LHCN-M2 (cell line): ENCODE results near the gene TFCP2. TPM values are rescaled to one million over a fixed set of nuclear protein-coding genes. Genes with fewer than 3 reads are reported as not detected.

Source experiments
- DNase-seq: peaks from one replicate; pipeline ENCODE4 v3.0.0-alpha.2; 2012; ENCODE audit warnings: low read depth
- total RNA-seq: library from RNA; depleted of rRNA; stranded (reverse); fragments of >200 nt; gene quantifications from 2 replicates; pipeline ENCODE4 v1.2.3, GENCODE V29; 2014

Gene TFCP2
- total RNA-seq, 1 experiment from 2014 or later, result 9.1 TPM

DNA sequence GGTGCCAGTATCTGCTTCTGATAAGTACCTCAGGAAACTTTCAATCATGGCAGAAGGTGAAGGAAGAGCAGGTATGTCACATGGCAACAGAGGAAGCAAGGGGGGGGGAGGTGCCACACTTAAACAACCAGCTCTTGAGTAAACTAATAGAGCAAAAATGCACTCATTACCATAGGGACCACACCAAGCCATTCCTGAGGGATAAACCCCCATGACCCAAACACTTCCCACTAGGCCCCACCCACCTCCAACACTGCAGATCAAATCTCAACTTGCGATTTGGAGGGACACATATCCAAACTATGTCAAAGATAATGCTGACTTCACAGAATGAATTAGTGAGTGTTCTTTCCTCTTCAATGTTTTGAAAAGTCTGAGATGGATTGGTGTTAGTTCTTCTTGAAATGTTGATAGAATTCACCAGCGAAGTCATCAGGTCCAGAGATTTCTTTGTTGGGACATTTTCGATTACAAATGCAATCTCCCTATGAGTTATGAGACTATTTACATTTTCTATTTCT lies 16.6 kb downstream of the TFCP2 start:
- DNase-seq, result no peak

DNA sequence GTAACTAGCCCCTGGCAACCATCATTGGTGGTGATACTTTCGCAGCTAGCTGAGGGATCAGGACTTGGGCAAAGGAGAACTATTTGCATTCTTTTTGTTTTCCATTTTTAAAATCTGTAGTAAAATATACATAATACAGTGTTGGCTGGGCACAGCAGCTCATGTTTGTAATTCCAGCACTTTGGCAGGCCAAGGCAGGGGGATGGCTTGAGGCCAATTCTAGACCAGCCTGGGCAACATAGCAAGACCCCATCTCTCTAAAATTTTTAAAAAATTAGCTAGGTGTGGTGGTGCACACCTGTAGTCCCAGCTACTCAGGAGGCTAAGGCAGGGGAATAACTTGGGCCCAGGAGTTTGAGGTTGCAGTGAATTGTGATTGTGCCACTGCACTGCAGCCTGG lies 20.0 kb downstream of the TFCP2 start:
- DNase-seq, result no peak

DNA sequence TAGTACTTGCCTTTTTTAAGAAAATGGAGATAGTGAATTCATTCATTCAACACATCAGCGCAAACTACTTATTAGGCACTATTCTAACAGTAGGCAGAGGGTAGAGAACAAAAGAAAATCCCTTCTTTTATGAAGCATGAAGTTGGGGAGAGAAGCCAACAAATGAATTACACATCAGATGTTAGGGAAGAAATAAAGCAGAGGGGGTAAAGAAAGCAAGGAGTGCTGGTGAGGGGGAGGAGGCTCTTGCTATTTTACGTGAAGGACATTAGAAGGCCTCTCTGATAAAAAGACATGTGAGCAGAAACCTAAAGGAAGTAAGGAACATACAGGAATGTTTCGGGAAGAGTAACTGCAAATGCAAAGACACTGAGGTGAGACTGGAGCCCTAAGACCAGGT lies 22.2 kb downstream of the TFCP2 start:
- no peak for DNase-seq

DNA sequence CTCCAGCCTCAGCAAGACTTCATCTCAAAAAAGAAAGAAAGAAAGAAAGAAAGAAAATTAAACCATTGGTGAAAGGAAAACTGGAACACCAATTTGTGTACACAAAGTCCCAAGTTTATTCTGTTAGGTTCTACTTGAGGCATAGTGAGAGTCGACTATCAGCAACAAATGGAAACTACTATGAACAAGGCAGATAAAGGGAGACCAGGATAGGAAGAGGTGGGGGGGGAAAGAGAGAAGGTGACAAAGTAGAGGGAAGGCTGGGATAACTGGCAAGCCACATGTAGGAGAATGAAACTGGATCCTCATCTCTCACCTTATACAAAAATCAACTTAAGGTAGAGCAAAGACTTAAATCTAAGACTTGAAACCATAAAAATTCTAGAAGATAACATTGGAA lies 25.6 kb downstream of the TFCP2 start:
- no peak for DNase-seq

DNA sequence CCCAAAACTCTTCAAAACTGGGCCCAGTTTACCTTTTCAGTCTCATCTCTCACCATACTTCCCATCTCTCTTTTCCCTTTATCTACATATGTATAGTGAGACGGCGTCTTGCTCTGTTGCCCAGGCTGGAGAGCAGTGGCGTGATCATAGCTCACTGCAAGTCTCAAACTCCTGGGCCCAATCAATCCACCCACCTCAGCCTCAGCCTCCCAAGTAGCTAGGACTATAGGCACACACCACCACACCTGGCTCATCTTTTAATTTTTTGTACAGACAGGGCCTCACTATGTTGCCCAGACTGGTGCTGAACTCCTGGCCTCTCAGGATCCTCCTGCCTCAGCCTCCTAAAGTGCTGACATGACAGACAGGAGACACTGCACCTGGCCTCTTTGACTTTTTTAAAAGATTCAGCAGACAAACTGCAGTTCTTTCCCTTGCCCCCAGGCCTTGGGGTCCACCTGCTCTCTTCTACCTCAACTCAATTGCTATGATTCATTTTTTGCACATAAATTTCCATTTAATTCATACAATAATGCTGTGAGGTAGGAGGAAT lies 33.6 kb downstream of the TFCP2 start:
- no peak for DNase-seq

DNA sequence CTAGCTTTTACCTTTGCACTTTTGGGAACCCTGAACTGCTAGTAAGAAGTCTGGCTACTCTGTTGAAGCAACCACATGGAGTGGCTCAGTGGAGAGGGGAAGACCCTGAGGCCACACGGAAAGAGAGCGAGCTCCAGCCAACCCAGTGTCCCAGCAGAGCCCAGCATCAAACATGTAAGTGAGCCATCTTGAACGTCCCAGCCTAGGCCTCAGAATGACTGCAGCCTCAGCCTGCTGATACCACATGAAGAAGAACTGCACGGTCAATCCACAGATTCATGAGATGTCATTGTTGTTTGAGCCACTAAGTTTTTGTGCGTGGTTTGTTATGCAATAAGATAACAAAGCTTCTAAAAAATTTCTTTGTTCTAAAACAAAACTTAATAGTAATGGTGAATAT lies 40.2 kb downstream of the TFCP2 start:
- peak; percentile 26 for DNase-seq

DNA sequence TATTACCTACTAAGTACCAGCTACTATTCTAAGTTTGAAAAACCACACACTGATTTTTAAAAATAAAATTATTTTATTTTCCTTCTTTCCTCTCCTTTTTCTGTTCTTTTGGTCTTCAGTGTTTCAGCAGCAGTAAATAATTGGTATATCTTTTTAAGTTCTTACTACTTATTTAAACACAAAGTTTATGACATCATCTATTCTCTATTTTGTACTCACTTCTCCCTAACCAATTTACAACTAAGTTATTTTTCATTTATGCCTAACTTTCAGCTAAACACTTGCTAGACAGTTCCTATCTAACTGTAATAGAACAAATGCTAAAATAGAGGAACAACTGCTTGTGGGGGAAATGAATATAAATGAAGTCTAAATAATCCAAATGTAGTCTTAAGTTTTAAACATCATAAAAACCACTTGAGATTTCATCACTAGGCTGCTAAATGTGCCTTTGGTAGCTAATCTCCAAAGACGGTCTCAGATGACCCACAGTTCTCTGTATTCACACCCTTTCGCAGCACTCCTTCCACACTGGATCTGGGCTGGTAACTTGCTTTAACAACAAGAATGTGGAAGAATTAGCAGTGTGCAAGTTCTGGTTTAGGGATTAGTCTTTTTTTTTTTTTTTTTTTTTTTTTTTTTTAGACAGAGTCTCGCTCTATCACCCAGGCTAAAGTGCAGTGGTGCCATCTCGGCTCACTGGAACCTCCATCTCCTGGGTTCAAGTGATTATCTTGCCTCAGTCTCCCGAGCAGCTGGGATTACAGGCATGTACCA lies 41.0 kb downstream of the TFCP2 start:
- no peak for DNase-seq

DNA sequence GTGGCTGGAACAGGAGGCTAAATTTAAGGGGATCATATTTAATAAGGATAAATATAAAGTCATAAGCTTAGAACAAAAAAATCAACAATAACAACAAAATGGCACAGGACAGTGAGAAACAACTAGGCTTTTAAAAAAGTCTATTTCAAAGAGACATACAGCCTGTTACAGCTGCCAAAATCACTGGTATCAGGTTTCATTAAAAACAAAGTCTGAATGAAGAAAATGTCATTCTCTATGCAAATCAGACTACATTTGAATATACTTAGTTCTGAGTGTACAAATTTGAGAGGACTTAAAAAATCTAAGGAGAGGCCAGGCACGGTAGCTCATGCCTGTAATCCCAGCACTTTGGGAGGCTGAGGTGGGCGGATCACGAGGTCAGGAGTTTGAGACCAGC lies 44.0 kb downstream of the TFCP2 start:
- DNase-seq, result peak; percentile 50

DNA sequence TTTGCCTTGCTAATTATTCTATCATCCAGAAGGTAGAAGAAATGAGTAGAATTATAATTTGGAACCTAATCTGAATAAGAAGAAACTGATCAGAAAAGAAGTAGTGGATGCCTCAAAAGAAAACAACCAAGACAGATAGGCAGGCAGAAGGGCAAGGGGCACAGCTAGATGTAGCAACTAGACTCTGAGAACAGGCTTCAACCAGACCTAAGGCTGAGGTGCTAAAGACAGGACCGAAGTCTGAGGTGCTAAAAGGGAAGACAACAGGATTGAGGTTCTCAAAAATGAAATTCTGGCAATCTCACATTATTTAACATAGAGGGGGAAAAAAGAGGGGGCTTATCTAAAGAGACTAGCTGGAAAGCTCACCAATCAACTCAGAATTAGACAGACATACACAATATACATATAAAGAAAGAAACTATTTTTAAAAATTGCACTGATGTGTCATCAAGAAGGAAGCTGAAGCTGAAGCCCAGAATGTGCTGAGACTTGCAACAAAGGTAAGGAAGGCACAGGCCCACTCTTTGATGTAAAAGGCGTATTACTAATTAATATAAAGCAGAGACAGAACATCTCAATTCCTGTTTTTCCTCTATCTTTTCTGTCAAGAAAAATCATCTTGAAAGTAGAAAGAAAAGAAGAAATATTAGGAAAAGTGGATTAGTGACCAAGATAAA lies 45.7 kb downstream of the TFCP2 start:
- no peak for DNase-seq

DNA sequence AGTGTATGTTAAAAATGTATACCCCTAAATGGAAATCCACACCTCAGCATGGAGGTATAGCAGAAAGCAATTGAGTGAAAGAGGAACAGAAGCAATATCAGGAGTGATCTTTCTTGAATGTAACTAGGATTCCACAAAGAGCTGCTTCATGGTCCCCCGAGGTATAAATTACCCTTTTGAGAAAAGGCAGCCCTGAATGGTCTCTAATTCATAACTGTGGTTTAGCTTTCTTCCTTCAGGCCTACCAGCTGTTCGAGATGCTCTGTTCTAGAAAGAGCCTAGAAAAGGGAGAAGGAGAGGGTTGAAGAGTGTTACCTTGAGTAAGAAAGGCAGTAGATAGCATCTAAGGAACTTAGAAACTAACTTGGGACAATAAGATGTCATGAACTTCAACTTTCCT lies 46.6 kb downstream of the TFCP2 start:
- peak; percentile 57 for DNase-seq

DNA sequence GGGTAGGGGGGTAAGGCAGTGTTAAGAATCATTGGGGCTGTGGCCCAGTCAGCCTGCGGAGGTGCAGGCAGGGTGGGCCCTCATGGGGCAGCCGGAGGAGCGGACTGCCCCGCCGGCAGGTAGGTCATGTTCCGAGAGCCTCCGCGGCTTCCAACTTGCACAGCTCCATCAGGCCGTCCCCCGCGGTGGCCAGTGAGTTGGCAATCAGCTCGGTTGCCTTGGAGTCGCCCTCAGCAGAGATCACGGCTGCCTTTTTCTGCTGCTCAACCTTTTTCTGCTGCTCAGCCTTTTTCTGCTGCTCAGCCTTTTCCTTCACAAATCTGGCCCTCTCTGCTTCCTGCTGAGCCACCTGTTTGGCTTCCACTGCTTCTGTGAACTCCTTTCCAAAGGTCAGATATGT lies 48.4 kb downstream of the TFCP2 start:
- DNase-seq, result no peak

DNA sequence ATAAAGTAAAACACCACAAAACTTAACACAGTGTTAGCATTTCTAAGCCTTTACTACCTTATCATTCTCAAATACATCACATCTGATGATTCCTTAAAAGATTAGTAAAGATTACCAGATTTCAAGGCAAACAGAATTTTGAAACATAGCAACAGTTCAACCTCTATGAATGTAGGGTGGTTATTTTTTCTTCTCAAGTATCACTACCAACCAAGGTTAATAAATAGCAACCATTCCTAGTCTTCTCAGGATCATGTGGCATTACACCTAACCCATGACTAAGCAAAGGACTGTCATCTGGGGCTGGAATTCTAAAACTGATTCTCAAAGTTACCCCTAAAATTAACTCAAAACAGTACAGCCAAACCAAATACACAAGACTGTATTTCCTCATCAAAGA lies 50.1 kb downstream of the TFCP2 start:
- DNase-seq, result no peak

DNA sequence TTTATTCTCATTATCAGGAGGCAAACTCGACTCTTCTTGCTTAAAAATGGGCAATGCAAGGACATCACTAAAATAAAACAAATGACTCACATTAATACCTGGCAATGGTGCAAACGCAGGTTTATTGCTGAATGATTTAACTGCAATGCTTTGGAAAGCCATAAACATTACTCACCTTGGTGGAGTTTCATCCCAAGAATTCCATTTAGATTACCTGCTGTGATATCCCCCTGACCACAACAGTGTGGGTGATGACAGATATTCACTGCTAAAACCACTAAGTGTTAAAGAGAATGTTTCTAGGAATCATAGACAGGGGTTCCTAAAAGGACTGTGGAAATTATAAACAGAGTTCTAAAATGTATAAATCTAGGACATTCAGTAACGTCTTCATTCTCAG lies 54.2 kb downstream of the TFCP2 start:
- peak; percentile 54 for DNase-seq

DNA sequence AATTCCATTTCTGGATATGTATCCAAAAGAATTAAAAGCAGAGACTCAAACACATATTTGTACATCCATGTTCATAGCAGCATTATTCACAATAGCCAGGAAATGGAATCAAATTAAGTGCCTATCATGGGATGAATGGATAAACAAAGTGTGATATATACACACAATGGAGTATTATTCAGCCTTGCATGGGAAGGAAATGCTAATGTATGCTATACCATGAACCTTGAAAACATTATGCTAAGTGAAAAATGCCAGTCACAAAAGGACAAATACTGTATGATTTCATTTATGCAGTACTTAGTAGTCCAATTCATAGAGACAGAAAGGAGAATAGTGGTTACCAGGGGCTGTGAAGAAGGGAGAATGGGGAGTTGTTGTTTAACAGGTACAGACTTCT lies 57.4 kb downstream of the TFCP2 start:
- DNase-seq, result no peak

DNA sequence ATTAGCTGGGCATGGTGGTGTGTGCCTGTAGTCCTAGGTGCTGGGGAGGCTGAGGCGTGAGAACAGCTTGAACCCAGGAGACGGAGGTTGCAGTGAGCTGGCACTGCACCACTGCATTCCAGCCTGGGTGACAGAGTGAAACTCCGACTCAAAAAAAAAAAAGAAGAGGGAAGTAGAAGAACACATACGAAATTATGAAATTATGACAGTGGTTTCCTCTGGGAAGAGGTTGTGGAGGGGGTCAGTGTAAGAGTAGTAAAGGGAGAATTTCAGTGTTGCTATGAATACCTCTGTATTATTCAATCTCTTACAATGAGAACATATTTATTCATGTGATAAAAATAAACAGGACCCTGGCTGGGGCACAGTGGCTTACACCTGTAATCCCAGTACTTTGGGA lies 64.8 kb downstream of the TFCP2 start:
- no peak for DNase-seq

DNA sequence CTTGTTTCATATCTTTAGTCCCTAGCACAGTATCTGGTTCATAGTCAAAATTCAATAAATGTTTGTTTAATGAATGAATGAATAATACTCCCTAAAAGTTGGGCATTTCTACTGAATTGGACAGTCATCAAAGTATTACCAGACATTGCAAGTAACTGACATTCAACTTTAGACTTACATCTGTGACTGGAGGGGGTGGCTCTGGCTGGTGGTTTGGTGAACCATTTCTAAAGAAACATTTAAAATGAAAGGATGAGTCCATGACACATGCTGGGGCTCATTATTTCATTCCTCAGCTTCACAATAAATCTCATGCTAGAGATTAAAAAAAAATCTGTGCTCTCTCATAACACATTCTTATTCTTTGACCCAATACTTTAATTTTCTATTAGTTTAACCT lies 69.0 kb downstream of the TFCP2 start:
- no peak for DNase-seq

DNA sequence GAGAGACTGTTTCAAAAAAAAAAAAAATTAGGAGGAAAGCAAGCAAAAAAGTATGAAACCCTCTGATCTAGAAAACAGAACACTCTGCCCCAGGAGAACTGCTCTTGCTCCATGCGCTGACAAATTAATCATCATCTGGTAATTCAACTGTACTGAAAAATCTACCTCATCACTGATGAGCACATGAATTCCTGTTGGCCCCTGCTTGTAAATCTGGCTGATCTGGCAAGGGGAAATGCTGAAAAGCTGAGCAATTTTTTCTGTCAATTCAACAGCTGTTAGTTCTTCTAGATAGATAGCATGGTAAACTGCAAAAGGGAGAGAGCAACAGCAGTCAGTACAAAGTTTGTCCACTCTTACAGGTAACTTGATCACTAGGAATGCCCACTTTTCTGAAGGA lies 74.3 kb downstream of the TFCP2 start:
- peak; percentile 79 for DNase-seq

DNA sequence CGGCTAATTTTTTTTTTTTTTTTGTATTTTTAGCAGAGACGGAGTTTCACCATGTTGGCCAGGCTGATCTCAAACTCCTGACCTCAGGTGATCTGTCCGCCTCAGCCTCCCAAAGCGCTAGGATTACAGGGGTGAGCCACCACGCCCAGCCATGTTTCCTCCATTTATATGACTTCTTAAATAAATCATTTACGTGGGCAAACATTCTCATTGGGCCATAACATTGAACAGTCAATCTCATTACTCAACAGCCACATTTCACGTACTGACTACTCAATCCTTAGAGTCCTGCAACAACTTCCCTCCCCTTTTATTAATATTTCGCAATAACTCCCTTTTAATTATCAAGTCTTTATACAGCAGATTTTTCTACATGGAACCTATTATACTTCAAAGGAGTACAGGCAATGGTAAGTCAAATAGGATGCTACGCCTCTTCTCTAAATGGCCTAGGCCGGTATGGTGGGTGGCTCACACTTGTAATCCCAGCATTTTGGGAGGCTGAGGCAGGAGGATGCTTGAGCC lies 82.2 kb downstream of the TFCP2 start:
- DNase-seq, result no peak

DNA sequence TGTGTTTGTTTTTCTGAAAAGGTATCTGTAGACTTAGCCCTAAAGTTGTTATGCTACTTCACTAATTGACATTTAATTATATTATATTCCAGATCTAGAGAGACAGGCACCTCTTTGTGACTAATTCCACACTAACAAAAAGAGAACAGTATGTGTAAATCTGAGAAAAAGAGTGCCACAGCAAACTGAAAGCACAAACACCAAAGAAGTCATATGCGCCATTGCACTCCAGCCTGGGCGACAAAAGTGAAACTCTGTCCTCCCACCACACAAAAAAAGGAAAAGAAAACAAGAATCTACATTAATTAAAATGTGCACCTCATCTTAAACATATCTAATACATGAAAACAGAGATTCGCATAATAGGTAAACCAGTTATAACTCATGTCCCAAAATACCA lies 85.1 kb downstream of the TFCP2 start:
- no peak for DNase-seq

DNA sequence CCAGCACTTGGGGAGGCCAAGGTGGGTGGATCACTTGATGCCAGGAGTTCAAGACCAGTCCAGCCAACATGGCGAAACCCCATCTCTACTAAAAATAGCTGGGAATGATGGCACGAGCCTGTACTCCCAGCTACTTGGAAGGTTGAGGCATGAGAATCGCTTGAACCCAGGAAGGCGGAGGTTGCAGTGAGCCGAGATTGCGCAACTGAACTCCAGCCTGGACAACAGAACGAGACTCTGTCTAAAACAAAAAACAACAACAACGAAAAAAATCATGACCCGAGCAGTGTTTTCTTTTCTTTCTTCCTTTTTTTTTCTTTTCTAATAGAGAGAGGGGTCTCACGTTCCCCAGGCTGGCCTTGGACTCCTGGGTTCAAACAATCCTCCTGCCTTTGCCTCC lies 86.0 kb downstream of the TFCP2 start:
- DNase-seq, result no peak

DNA sequence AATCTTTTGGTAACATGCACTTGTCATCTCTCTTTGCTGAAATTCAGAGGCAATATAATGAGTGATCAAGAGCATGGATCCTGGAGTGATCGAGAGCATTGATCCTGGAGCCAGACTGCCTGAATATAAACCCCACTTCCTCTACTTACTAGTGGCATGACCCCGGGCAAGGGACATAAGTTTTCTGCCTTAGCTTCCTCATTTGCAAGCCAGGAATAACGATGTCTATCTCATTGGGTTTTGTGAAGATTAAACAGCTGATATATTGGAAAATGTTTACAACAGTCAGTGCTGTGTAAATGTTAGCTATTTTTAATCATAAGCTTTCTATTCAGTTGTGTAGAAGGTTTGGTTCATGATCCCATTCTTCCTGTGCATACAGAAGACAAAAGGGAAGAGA lies 87.2 kb downstream of the TFCP2 start:
- no peak for DNase-seq

DNA sequence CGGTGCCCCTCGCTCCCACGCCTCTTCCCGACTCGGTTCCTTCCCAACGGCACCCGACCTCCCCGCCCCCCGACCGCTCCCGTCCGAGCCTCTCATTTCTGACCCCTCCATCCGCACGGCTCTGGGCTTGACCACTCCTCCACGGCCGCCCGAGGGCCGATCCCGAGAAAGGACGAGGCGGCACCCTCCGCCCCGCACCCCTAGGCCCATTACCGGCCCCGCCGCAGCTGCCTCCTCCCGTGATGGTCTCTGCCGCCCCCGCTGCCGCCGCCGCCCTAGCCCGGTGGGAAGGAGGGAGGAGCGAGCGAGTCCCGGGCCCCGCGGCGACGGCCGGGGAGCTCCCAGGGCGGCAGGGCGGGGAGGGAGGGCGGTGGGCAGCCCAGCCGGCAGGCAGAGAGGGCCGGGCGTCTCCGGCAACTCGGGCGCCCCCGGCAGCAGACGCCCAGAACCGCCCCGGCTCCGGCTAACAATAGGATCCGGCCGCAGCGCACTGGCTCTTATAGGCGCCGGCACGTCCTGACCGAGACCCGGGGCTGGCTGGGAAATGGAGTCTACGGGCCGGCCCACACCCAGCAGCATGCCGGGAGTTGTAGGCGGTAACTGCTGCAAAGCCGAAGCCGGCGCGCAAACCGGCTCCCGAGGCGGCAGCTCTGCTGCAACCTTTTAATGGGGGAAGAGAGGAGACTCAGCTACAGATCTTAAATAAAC lies 89.7 kb downstream of the TFCP2 start, which contains the start of gene CSRNP2:
Gene CSRNP2, minus strand, starts transcription at position 471 of the 708 bp plus-strand sequence. CDS start 7,035 bp downstream, outside the sequence.
- peak; percentile 94 for DNase-seq
